SK-N-SH treated with all-trans-retinoic acid at 6 μM for 48 hours (cell line): ENCODE results near the gene GNPTAB.
"Not testable (repeated sequence)": the region's sequence is repeated elsewhere in the genome, so short reads cannot be mapped to it uniquely, and the experiment has no call there.

ENCODE experiments used
- ATAC-seq: fragments of 200-7000 bp; cut with Tn5 transposase; 3 replicates; pipeline ENCODE4 v1.9.1; 2020; ENCODE audit warnings: mild to moderate bottlenecking, moderate library complexity
- ARNTL ChIP-seq: fragments of 450-650 bp; formaldehyde crosslinking; IDR thresholded peaks from 2 replicates; pipeline ENCODE4 v1.5.0; 2020; ENCODE audit warnings: low read depth, mild to moderate bottlenecking, moderate library complexity, borderline replicate concordance
- BACH2 ChIP-seq: fragments of 250-450 bp; sonication (Bioruptor Pico); IDR thresholded peaks from 2 replicates; pipeline ENCODE4 v1.9.0; 2021; ENCODE audit warnings: mild to moderate bottlenecking, borderline replicate concordance
- CSDC2 ChIP-seq: fragments of 250-450 bp; sonication (Bioruptor Pico); IDR thresholded peaks from 2 replicates; pipeline ENCODE4 v1.5.0; 2020; ENCODE audit warnings: mild to moderate bottlenecking, moderate library complexity
- ESRRG ChIP-seq: fragments of 250-450 bp; sonication (Bioruptor Pico); IDR thresholded peaks from 2 replicates; pipeline ENCODE4 v1.6.1; 2021; ENCODE audit warnings: mild to moderate bottlenecking
- GLIS3 ChIP-seq: fragments of 250-450 bp; sonication (Bioruptor Pico); IDR thresholded peaks from 2 replicates; pipeline ENCODE4 v1.5.0; 2020; ENCODE audit warnings: mild to moderate bottlenecking, moderate library complexity
- ISL1 ChIP-seq: fragments of 250-450 bp; sonication (Bioruptor Pico); IDR thresholded peaks from 2 replicates; pipeline ENCODE4 v2.1.2; 2022; ENCODE audit warnings: mild to moderate bottlenecking, moderate library complexity
- OSR1 ChIP-seq: fragments of 250-450 bp; sonication (Bioruptor Pico); IDR thresholded peaks from 2 replicates; pipeline ENCODE4 v1.8.0; 2022; ENCODE audit warnings: moderate library complexity, mild to moderate bottlenecking, inconsistent platforms
- PPARA ChIP-seq: fragments of 250-450 bp; sonication (Bioruptor Pico); IDR thresholded peaks from 2 replicates; pipeline ENCODE4 v1.5.0; 2020; ENCODE audit warnings: mild to moderate bottlenecking, borderline replicate concordance
- RARB ChIP-seq: fragments of 250-450 bp; sonication (Bioruptor Pico); IDR thresholded peaks from 2 replicates; pipeline ENCODE4 v1.8.0; 2021; ENCODE audit warnings: mild to moderate bottlenecking, moderate library complexity
- SNAI2 ChIP-seq: fragments of 250-450 bp; sonication (Bioruptor Pico); IDR thresholded peaks from 2 replicates; pipeline ENCODE4 v1.5.0; 2020; ENCODE audit warnings: mild to moderate bottlenecking, moderate library complexity
- TCF4 ChIP-seq: fragments of 250-450 bp; sonication (Bioruptor Pico); IDR thresholded peaks from 2 replicates; pipeline ENCODE4 v1.8.0; 2021; ENCODE audit warnings: mild to moderate bottlenecking, moderate library complexity, borderline replicate concordance
- TOX ChIP-seq: fragments of 250-450 bp; sonication (Bioruptor Pico); IDR thresholded peaks from 2 replicates; pipeline ENCODE4 v1.8.0; 2021; ENCODE audit warnings: mild to moderate bottlenecking, moderate library complexity, borderline replicate concordance
- ZC3H10 ChIP-seq: fragments of 250-450 bp; sonication (Bioruptor Pico); IDR thresholded peaks from 2 replicates; pipeline ENCODE4 v1.5.1; 2021; ENCODE audit warnings: mild to moderate bottlenecking, moderate library complexity
- ZFP3 ChIP-seq: fragments of 250-450 bp; sonication (Bioruptor Pico); IDR thresholded peaks from 2 replicates; pipeline ENCODE4 v1.5.0; 2020; ENCODE audit warnings: mild to moderate bottlenecking, moderate library complexity
- ZFP30 ChIP-seq: fragments of 450-650 bp; formaldehyde crosslinking; IDR thresholded peaks from 2 replicates; pipeline ENCODE4 v1.5.0; 2022; ENCODE audit warnings: mild to moderate bottlenecking, moderate library complexity
- ZNF565 ChIP-seq: fragments of 450-650 bp; formaldehyde crosslinking; conservative IDR thresholded peaks from 2 replicates; pipeline ENCODE4 v1.5.0; 2020; ENCODE audit warnings: low read depth, mild to moderate bottlenecking, moderate library complexity
- ZNF70 ChIP-seq: fragments of 450-650 bp; formaldehyde crosslinking; IDR thresholded peaks from 2 replicates; pipeline ENCODE4 v1.5.0; 2020; ENCODE audit warnings: mild to moderate bottlenecking, moderate library complexity
- ZNF8 ChIP-seq: fragments of 450-650 bp; formaldehyde crosslinking; IDR thresholded peaks from 2 replicates; pipeline ENCODE4 v1.5.0; 2020; ENCODE audit warnings: mild to moderate bottlenecking, moderate library complexity
- TF ChIP-seq, protein P1 (sequence below): fragments of 250-450 bp; sonication (Bioruptor Pico); IDR thresholded peaks from 2 replicates; pipeline ENCODE4 v1.8.0; 2020; ENCODE audit warnings: mild to moderate bottlenecking, moderate library complexity, borderline replicate concordance
- TF ChIP-seq, protein P2 (sequence below): fragments of 250-450 bp; sonication (Bioruptor Pico); IDR thresholded peaks from 2 replicates; pipeline ENCODE4 v1.5.1; 2020; ENCODE audit warnings: low read depth, mild to moderate bottlenecking, moderate library complexity
- TF ChIP-seq, protein P3 (sequence below): fragments of 250-450 bp; sonication (Bioruptor Pico); IDR thresholded peaks from 2 replicates; pipeline ENCODE4 v1.5.1; 2021; ENCODE audit warnings: mild to moderate bottlenecking, moderate library complexity
- TF ChIP-seq, protein P4 (sequence below): fragments of 250-450 bp; sonication (Bioruptor Pico); IDR thresholded peaks from 2 replicates; pipeline ENCODE4 v1.5.0; 2020; ENCODE audit warnings: mild to moderate bottlenecking, moderate library complexity

Gene GNPTAB

DNA sequence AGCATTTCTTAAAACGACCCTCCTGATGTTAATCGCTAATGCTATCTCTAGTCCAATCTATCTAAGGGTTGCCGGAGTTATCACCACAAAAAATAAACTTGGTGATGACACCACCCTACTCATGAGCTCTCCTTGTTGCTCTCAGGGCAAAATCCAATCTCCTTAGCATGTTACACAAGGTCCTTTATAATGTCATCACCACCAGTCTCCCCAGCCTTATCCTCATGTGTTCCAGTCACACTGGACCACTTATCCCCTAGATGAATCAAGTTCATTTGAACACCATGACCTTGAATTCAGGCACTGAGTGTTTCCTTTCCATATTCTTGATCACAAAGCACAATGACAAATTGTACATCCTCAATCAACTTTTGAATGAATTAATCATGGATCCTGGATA lies 27.6 kb upstream of the GNPTAB start:
- ATAC-seq, result no peak
- TF ChIP-seq ESRRG (CRISPR knock-in tag) (no peak), SNAI2 (CRISPR knock-in tag) (no peak), ZC3H10 (CRISPR knock-in tag) (no peak), OSR1 (CRISPR knock-in tag) (no peak), TCF4 (CRISPR knock-in tag) (no peak), GLIS3 (no peak), TOX (CRISPR knock-in tag) (no peak), BACH2 (CRISPR knock-in tag) (no peak), ZNF565 (CRISPR knock-in tag) (no peak), ARNTL (no peak), PPARA (CRISPR knock-in tag) (no peak), ZFP30 (CRISPR knock-in tag) (no peak), CSDC2 (CRISPR knock-in tag) (no peak), RARB (CRISPR knock-in tag) (no peak), ZFP3 (CRISPR knock-in tag) (no peak)
- TF ChIP-seq, protein P1, sequence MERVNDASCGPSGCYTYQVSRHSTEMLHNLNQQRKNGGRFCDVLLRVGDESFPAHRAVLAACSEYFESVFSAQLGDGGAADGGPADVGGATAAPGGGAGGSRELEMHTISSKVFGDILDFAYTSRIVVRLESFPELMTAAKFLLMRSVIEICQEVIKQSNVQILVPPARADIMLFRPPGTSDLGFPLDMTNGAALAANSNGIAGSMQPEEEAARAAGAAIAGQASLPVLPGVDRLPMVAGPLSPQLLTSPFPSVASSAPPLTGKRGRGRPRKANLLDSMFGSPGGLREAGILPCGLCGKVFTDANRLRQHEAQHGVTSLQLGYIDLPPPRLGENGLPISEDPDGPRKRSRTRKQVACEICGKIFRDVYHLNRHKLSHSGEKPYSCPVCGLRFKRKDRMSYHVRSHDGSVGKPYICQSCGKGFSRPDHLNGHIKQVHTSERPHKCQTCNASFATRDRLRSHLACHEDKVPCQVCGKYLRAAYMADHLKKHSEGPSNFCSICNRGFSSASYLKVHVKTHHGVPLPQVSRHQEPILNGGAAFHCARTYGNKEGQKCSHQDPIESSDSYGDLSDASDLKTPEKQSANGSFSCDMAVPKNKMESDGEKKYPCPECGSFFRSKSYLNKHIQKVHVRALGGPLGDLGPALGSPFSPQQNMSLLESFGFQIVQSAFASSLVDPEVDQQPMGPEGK (CRISPR knock-in tag), result no peak
- TF ChIP-seq, protein P2, sequence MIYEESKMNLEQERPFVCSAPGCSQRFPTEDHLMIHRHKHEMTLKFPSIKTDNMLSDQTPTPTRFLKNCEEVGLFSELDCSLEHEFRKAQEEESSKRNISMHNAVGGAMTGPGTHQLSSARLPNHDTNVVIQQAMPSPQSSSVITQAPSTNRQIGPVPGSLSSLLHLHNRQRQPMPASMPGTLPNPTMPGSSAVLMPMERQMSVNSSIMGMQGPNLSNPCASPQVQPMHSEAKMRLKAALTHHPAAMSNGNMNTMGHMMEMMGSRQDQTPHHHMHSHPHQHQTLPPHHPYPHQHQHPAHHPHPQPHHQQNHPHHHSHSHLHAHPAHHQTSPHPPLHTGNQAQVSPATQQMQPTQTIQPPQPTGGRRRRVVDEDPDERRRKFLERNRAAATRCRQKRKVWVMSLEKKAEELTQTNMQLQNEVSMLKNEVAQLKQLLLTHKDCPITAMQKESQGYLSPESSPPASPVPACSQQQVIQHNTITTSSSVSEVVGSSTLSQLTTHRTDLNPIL, result no peak
- TF ChIP-seq, protein P3, sequence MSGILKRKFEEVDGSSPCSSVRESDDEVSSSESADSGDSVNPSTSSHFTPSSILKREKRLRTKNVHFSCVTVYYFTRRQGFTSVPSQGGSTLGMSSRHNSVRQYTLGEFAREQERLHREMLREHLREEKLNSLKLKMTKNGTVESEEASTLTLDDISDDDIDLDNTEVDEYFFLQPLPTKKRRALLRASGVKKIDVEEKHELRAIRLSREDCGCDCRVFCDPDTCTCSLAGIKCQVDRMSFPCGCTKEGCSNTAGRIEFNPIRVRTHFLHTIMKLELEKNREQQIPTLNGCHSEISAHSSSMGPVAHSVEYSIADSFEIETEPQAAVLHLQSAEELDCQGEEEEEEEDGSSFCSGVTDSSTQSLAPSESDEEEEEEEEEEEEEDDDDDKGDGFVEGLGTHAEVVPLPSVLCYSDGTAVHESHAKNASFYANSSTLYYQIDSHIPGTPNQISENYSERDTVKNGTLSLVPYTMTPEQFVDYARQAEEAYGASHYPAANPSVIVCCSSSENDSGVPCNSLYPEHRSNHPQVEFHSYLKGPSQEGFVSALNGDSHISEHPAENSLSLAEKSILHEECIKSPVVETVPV, result no peak
- TF ChIP-seq, protein P4, sequence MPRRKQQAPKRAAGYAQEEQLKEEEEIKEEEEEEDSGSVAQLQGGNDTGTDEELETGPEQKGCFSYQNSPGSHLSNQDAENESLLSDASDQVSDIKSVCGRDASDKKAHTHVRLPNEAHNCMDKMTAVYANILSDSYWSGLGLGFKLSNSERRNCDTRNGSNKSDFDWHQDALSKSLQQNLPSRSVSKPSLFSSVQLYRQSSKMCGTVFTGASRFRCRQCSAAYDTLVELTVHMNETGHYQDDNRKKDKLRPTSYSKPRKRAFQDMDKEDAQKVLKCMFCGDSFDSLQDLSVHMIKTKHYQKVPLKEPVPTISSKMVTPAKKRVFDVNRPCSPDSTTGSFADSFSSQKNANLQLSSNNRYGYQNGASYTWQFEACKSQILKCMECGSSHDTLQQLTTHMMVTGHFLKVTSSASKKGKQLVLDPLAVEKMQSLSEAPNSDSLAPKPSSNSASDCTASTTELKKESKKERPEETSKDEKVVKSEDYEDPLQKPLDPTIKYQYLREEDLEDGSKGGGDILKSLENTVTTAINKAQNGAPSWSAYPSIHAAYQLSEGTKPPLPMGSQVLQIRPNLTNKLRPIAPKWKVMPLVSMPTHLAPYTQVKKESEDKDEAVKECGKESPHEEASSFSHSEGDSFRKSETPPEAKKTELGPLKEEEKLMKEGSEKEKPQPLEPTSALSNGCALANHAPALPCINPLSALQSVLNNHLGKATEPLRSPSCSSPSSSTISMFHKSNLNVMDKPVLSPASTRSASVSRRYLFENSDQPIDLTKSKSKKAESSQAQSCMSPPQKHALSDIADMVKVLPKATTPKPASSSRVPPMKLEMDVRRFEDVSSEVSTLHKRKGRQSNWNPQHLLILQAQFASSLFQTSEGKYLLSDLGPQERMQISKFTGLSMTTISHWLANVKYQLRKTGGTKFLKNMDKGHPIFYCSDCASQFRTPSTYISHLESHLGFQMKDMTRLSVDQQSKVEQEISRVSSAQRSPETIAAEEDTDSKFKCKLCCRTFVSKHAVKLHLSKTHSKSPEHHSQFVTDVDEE (CRISPR knock-in tag), result no peak

DNA sequence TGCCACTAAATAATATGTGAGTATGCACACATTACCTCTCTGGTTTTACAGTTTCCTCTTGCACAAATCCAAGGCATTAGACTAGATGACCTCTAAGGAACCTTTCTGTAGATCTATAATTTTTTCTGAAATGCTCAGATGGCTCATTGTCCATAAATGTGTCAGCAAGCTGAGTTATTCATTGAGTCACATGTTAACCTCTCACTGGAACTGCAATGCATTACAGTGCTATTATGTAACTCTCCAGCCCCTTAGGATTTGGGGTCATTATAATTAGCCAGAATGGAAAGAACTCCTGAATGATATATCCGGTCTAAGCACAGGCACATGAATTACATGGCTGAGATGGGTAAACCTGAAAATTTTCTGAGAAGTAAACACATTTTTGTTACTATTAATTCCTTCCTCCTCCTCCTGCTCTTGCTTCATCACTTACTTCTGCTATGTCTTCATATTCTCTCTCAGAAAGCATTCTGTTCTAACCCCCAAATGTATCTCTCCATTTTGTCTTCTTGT lies 26.3 kb upstream of the GNPTAB start:
- TF ChIP-seq OSR1 (CRISPR knock-in tag) (no peak), ISL1 (CRISPR knock-in tag) (peak; percentile 60)
- peak; percentile 66 for ATAC-seq

DNA sequence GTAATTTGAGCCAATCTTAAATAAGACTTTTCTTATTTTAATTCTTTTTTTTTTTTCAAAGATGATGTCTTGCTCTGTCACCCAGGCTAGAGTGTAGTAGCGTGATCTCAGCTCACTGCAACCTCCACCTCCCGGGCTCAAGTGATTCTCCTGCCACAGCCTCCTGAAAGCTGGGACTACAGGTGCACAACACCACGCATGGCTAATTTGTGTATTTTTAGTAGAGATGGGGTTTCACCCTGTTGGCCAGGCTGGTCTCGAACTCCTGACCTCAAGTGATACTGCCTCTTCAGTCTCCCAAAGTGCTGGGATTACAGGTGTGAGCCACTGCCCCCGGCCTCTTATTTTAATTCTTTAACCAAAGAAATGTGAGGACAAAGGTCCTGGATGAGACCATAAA lies 25.9 kb upstream of the GNPTAB start:
- not testable (repeated sequence) for ATAC-seq

DNA sequence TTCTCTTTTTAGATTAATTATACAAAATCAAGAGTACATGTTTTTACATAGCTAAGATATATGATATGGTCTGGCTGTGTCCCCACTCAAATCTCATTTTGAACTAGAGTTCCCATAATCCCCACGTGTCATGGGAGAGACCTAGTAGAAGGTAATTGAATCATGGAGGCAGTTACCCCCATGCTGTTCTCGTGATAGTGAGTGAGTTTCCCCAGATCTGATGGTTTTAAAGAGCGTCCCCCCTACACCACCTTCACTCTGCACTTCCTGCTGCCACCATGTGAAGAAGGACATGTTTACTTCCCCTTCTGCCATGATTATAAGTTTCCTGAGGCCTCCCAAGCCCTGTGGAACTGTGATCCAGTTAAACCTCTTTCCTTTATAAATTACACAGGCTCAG lies 25.2 kb upstream of the GNPTAB start:
- TF ChIP-seq, protein P4 (CRISPR knock-in tag), result no peak
- TF ChIP-seq ZNF70 (CRISPR knock-in tag), result no peak
- no peak for TF ChIP-seq ZFP30 (CRISPR knock-in tag)
- TF ChIP-seq BACH2 (CRISPR knock-in tag), result no peak
- no peak for TF ChIP-seq ISL1 (CRISPR knock-in tag)
- no peak for TF ChIP-seq ZNF8 (CRISPR knock-in tag)
- TF ChIP-seq, protein P1 (CRISPR knock-in tag), result no peak
- no peak for TF ChIP-seq ZFP3 (CRISPR knock-in tag)
- TF ChIP-seq, protein P2, result no peak
- no peak for TF ChIP-seq CSDC2 (CRISPR knock-in tag)
- no peak for TF ChIP-seq PPARA (CRISPR knock-in tag)
- TF ChIP-seq TOX (CRISPR knock-in tag), result no peak
- no peak for TF ChIP-seq RARB (CRISPR knock-in tag)
- no peak for TF ChIP-seq ZNF565 (CRISPR knock-in tag)
- no peak for TF ChIP-seq TCF4 (CRISPR knock-in tag)
- no peak for ATAC-seq
